Skin epidermis (tissue), 12 donors: ENCODE results near the gene OLA1.

Source experiments
- H3K27ac ChIP-seq, 21 experiments: fragments of 200-600 bp; sonication (generic) in 11 of 21; one replicate each; pipeline ENCODE4 v1.5.0; 2020; ENCODE audit warnings: mild to moderate bottlenecking in 3 of 21, inconsistent platforms in 2 of 21, moderate library complexity in 2 of 21
- H3K4me3 ChIP-seq, 7 experiments: fragments of 200-600 bp; sonication (generic) in 2 of 7; one replicate each; pipeline ENCODE4 v1.5.0; 2020; ENCODE audit warnings: inconsistent platforms in 2 of 7, mild to moderate bottlenecking in 2 of 7, moderate library complexity in 1 of 7

OLA1 gene

GRCh38 chr2:174233771-174234275, 14.5 kb downstream of the OLA1 start:
- Histone ChIP-seq H3K4me3 (no peak overlapping the region), H3K27ac (no peak overlapping the region)

DNA sequence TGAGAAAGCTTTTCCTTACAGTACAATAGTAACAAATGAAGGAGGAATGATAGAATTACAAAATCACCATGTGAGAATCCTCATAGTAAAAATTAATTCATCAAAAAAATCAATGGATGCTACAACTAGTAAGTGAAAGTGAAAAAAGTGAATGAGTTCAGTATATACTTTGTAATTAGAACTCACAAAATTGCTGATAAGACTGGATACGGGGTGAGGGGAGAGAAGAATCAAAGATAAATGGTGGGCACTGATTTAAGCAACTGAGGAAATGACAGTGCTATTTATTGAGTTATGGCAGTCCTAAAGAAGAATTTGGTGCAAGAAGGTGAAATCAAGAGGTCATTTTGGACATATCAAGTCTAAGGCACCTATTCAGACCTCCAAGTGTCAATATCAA, 20.6 kb downstream of the OLA1 start:
- no peak overlapping the region for H3K4me3 ChIP-seq
- no peak overlapping the region for H3K27ac ChIP-seq

DNA sequence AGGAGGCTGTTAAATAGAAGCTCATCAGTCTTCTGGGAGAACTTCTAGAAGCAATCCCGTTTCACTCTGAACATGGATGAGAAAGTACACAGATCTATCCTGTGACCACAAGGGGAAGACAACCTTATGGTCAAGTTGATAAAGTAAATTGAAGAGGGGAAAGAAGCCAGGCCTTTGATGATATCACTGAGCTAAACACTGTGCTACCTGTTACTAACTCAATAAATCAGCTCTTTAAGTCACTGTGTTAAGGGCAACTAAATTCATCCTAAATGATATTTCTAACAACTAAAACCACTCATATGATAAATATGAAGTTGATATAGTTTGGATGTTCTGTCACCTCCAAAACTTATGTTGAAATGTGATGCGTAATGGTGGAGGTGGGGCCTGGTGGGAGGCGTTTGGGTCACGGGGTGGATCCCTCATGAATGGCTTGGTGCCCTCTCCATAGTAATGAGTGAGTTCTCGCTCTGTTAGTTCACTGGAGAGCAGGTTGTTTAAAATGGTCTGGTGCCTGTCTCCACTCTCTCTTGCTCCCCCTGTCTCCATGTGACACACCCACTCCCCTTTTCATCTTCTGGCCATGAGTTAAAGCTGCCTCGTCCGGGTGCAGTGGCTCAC, 23.6 kb downstream of the OLA1 start:
- H3K4me3 ChIP-seq = no peak overlapping the region
- no peak overlapping the region for H3K27ac ChIP-seq

- no peak overlapping the region for H3K4me3 ChIP-seq
- no peak overlapping the region for H3K27ac ChIP-seq
Observed at GRCh38 chr2:174224125-174224524, 24.2 kb downstream of the OLA1 start.

GRCh38 chr2:174223388-174223787, 24.9 kb downstream of the OLA1 start:
- no peak overlapping the region for H3K4me3 ChIP-seq
- no peak overlapping the region for H3K27ac ChIP-seq

- H3K27ac ChIP-seq = no peak overlapping the region
- no peak overlapping the region for H3K4me3 ChIP-seq
Observed at GRCh38 chr2:174222154-174222553, 26.2 kb downstream of the OLA1 start.

- H3K4me3 ChIP-seq = no peak overlapping the region
Observed at GRCh38 chr2:174219321-174219720, 29.0 kb downstream of the OLA1 start.

DNA sequence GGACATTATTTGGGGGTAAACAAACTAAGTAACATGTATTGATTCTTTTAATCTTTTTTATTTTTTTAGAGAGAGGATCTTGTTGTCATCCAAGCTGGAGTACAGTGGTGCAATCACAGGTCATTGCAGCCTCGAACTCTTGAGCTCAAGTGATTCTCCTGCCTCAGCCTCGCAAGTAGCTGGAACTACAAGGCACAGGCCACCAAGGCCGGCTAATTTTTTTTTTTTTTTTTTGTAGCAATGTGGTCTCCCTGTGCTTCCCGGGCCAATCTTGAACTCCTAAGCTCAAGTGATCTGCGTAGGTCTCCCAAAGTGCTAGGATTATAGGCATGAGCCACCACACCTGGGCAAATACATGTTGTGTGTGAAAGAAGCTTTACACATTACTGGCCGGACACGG, 29.6 kb downstream of the OLA1 start:
- no peak overlapping the region for H3K27ac ChIP-seq
- H3K4me3 ChIP-seq = no peak overlapping the region

More at GRCh38 chr2:174219321-174219720, 29.0 kb downstream of the OLA1 start:
- no peak overlapping the region for H3K27ac ChIP-seq

DNA sequence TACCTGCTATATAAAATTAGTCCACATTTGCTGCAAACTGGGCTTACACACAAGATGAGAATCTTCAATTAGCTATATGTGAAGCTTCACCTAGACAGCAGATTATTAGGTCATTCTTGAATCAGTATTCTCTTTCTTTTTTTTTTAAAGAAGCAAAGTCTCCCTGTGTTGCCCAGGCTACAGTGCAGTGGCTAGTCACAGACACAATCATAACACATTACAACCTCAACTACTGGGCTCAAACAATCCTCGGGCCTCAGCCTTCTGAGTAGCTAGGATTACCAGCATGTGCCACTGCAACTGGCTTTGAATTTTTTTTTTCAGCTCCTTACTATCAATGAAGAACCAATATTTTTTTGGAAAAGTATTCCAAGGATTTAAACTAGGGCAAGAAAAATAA, 30.5 kb downstream of the OLA1 start:
- H3K4me3 ChIP-seq = no peak overlapping the region
- no peak overlapping the region for H3K27ac ChIP-seq

GRCh38 chr2:174211954-174212353, 36.4 kb downstream of the OLA1 start:
- Histone ChIP-seq H3K4me3 (no peak overlapping the region), H3K27ac (no peak overlapping the region)

DNA sequence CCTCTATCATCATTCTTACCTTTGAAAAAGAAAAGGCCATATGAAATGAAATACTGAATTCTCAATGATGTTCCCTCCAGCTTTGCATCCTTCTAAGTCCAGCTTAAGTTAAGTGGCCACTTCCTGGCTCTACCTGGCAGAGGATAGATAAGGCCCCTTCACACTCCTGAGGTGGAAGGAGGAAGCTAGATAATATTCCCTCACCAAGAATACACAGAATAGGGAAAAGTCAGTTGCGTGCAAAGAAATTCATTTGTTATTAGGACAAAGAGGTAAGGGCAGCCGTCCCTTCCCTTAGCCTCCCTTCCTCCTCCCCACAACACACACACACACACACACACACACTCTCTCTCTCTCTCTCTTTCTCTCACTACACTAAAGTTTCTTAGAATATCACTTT, 37.5 kb downstream of the OLA1 start:
- no peak overlapping the region for H3K4me3 ChIP-seq

DNA sequence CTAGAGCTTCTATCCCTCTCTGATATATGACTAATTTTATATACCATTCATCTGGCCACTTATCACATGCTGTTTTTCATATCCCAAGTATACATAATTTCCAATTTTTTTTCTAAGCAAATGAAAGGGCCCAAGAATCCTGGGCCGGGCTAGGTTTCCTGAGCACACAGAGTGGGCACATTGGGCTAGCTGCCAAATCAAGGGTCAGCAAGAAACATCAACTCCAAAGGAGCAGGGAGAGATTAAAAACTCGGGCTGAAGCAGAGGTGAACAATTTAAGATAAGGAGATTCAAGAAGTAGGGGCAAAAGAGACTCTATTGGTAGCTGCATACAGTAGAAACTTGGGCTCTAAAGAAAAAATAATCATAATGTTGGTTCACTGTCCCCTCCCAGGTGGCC, 39.0 kb downstream of the OLA1 start:
- H3K4me3 ChIP-seq = no peak overlapping the region
- no peak overlapping the region for H3K27ac ChIP-seq

More for the DNA sequence above, 37.5 kb downstream of the OLA1 start:
- no peak overlapping the region for H3K27ac ChIP-seq

GRCh38 chr2:174208026-174208425, 40.3 kb downstream of the OLA1 start:
- H3K4me3 ChIP-seq = no peak overlapping the region
- no peak overlapping the region for H3K27ac ChIP-seq

DNA sequence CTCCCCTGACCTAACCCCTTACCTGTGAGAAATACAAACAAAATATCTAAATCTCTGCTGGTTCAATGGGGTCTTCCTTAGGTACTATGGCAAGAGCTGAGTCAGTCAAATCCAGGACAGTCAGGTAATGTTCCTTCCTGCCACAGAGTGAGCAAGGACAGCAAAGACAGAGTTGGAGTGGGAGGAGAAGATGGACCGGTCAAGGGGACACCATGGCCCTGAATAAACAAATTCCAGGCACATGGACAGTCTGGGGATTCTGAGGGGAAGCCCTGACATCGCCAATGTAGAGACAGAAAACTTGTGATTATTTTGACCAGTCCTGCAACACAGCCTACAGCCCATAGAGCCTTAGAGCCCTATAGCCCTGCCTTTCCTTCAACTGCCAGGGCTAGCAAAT, 42.8 kb downstream of the OLA1 start:
- H3K4me3 ChIP-seq = no peak overlapping the region
- no peak overlapping the region for H3K27ac ChIP-seq

GRCh38 chr2:174202188-174202587, 46.1 kb downstream of the OLA1 start:
- no peak overlapping the region for H3K27ac ChIP-seq

GRCh38 chr2:174198846-174199564, 49.3 kb downstream of the OLA1 start:
- H3K4me3 ChIP-seq = no peak overlapping the region
- no peak overlapping the region for H3K27ac ChIP-seq

More at GRCh38 chr2:174202188-174202587, 46.1 kb downstream of the OLA1 start:
- no peak overlapping the region for H3K4me3 ChIP-seq

- Histone ChIP-seq H3K4me3 (no peak overlapping the region), H3K27ac (no peak overlapping the region)
Observed at GRCh38 chr2:174195253-174195652, 53.1 kb downstream of the OLA1 start.

- Histone ChIP-seq H3K4me3 (no peak overlapping the region), H3K27ac (no peak overlapping the region)
Observed at GRCh38 chr2:174193737-174194136, 54.6 kb downstream of the OLA1 start.

DNA sequence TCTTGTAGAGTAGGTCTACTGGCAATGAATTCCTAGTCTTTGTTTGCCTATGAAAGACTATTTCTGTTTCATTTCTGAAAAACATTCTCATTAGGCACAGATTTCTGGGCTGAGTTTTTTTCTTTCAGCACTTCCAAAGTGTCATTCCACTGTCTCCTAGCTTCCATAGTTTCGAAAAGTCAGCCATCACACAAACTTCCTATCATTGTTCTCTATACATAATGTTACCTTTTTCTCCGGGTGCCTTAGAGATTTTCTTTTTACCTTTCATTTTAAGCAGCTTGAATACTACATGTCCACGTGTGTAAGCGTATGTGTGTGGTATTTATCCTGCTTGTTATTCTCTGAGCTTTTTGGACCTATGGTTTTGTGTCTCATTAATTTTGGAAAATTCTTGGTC, 55.7 kb downstream of the OLA1 start:
- no peak overlapping the region for H3K4me3 ChIP-seq

GRCh38 chr2:174191342-174192074, 56.8 kb downstream of the OLA1 start:
- no peak overlapping the region for H3K4me3 ChIP-seq
- H3K27ac ChIP-seq = no peak overlapping the region

More for the DNA sequence above, 55.7 kb downstream of the OLA1 start:
- no peak overlapping the region for H3K27ac ChIP-seq

GRCh38 chr2:174184915-174185314, 63.4 kb downstream of the OLA1 start:
- Histone ChIP-seq H3K27ac (no peak overlapping the region), H3K4me3 (no peak overlapping the region)
